Activated CD4-positive, alpha-beta T cell treated with anti-CD3 and anti-CD28 coated beads, Interleukin-2, amount 10 ng/mL, durations not matched to agents 7 days and 5 days (primary cell): ENCODE results near the gene KCMF1. TPM values are rescaled to one million over a fixed set of nuclear protein-coding genes. Genes with fewer than 3 reads are reported as not detected.

Source experiments
- CTCF ChIA-PET: fragments of 350-600 bp; sonication (Branson Sonifier 250); formaldehyde crosslinking; loops from one replicate; lab custom pipeline; 2021; ENCODE audit warnings: antibody characterized with exemption; lab: Charles Lee
- POLR2A ChIA-PET: fragments of 350-600 bp; sonication (Branson Sonifier 250); formaldehyde crosslinking; loops from one replicate; lab custom pipeline; 2021; ENCODE audit warnings: antibody characterized with exemption; lab: Charles Lee
- DNase-seq: peaks from one replicate; pipeline ENCODE4 v3.0.0-alpha.2; 2020
- H3K27ac Mint-ChIP-seq: one replicate; pipeline ENCODE4 v1.8.0; 2021; ENCODE audit warnings: mild to moderate bottlenecking, moderate library complexity, mixed read lengths
- H3K27me3 Mint-ChIP-seq: one replicate; pipeline ENCODE4 v1.8.0; 2021; ENCODE audit warnings: mixed read lengths
- H3K36me3 Mint-ChIP-seq: one replicate; pipeline ENCODE4 v1.8.0; 2021; ENCODE audit warnings: low read depth, mixed read lengths
- H3K4me1 Mint-ChIP-seq: one replicate; pipeline ENCODE4 v1.8.0; 2021; ENCODE audit warnings: mixed read lengths
- H3K4me3 Mint-ChIP-seq: one replicate; pipeline ENCODE4 v1.8.0; 2021; ENCODE audit warnings: mild to moderate bottlenecking, moderate library complexity, mixed read lengths
- H3K9me3 Mint-ChIP-seq: one replicate; pipeline ENCODE4 v1.8.0; 2021; ENCODE audit warnings: mixed read lengths
- total RNA-seq, 2 experiments: library from RNA; stranded (reverse); gene quantifications; one replicate each; pipeline ENCODE4 v1.2.3, GENCODE V29; 2021

The KCMF1 gene
- 10 to 100 TPM; 74.7 to 75.7 TPM for total RNA-seq

DNA sequence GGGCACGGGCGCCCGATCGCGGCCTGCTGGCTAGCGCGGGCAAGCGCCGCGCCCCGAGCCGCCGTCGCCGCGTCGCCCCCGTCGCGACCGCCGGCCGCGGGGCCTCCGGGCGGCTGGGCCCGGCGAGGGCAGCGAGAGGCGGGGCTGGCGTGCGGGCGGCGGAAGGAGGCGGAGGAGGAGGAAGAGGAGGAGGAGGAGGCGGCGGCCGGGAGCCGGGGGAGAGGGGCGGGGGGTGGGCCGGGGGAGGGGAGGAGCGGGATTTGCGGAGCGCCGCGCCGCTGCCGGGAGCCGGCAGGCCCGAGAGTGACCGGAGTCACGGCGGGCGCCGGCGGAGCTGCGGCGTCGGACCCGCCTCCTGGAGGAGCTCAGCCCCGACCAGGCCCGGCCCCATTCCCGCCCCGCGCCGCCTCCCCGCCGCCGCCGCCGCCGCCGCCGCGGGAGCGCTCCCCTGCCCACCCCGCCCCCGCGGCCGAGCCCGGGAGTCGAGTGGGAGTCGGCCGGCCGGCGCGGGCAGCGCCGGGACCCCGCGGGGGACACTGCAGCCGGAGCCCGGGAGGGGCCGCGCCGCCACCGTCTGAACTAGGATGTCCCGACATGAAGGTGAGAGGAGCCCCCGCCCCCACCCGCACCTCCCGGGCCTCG is at the start of gene KCMF1:
Gene KCMF1, plus strand, starts transcription at position 294 of the 642 bp plus-strand sequence. Its CDS starts 291 bp downstream, at position 585.
- Mint-ChIP-seq H3K4me1 (peaks cover 51% of the 10 kb centered on the region), H3K36me3 (peaks cover 37% of the 10 kb centered on the region), H3K27me3 (no peaks in the 10 kb centered on the region), H3K27ac (peak within 1 kb of the TSS; percentile 100), H3K4me3 (peak within 1 kb of the TSS; percentile 100), H3K9me3 (no peaks in the 10 kb centered on the region)
- DNase-seq, result peak; percentile 70
- CTCF ChIA-PET, result interaction anchor here (0.6 to 5.6 kb wide), 9 partner anchors 9 to 96 kb away, joined by 3 to 29 read pairs (median 4); no protein-coding TSS in a partner anchor
- POLR2A ChIA-PET, result interaction anchor here (0.6 to 2.1 kb wide), 3 partner anchors 9 to 31 kb away, joined by 3 to 6 read pairs (median 3); no protein-coding TSS in a partner anchor

DNA sequence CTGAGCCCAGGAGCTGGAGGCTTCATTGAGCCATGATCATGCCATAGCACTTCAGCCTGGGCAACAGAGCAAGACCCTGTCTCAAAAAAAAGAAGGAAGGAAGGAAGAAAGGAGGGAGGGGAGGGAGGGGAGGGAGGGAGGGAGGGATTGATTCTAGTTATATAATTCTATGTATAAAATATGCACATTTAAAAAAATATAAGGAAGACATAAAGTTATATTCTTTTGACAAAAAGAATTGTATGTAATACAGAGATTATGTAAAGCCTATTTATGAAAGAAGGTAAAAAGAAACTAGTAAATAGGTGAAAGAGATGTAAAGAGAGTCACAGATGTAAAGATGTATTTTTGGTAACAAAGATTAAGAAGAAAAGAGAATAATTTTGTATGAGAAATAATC is 48.0 kb upstream of the KCMF1 start:
- H3K27me3 Mint-ChIP-seq, result no peaks in the 10 kb centered on the region
- H3K27ac Mint-ChIP-seq, result no peak overlapping the region
- POLR2A ChIA-PET, result no interaction called here
- H3K4me1 Mint-ChIP-seq, result peaks cover 69% of the 10 kb centered on the region
- CTCF ChIA-PET, result interaction anchor here (1.6 to 6.5 kb wide), 2 partner anchors 15 to 18 kb away, joined by 3 to 179 read pairs; no protein-coding TSS in a partner anchor
- H3K36me3 Mint-ChIP-seq, result peaks cover 6% of the 10 kb centered on the region
- H3K9me3 Mint-ChIP-seq, result no peaks in the 10 kb centered on the region
- H3K4me3 Mint-ChIP-seq, result no peak overlapping the region
- DNase-seq, result no peak

DNA sequence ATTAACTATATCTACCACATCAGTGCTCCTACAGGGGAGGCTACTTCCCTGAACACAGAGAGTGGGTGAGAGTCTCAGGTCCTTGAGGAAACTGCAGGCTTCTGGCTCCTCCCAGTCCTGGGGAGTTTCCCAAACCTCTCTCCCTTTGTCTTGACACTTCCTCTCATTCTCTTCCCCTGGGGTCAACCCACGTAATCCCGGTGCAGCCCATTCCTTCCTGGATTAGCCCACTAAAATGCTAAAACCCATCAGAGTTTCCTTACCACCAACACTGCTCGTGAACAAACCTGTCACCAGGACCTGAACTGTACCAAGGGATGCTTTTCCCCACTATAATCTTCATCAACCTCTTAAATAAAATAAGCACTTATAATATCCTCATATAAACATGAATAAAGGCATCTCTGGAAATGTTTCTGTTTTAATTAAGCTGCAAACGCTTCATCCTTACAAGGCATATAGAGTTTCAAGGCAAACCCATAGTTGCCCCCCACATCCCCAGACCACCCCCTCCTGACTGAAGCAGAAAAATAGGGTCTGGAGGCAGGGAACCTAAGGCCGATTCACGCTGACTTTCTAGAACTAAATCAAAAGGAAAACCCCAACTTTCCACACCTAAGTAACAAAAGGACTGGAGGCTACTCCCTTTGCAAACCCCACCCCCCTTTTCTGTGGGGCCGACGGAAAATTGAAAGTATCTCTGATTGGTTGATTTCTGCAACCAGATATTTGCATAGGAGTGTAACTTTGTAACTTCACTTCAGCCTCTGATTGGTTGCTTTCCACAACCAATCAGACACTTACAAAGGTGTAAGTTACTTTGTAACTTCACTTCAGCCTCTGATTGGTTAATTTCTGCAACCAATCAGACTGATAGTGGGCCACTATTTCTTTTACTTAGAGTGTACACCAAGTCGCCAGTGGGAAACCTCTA is 46.5 kb upstream of the KCMF1 start:
- H3K4me3 Mint-ChIP-seq, result peak overlapping the region; percentile 66
- ChIA-PET POLR2A (interaction anchor here (0.7 to 3.2 kb wide), 4 partner anchors 18 to 1023 kb away, joined by 3 to 21 read pairs (median 5); partner anchors contain the start of gene TMSB10), CTCF (interaction anchor here (0.8 to 6.5 kb wide), 30 partner anchors 7 to 456 kb away, joined by 3 to 179 read pairs (median 7); partner anchors contain the start of genes TMSB10 and TRABD2A)
- DNase-seq, result peak; percentile 79
- H3K27me3 Mint-ChIP-seq, result no peaks in the 10 kb centered on the region
- H3K9me3 Mint-ChIP-seq, result no peaks in the 10 kb centered on the region
- peak overlapping the region; percentile 90 for H3K27ac Mint-ChIP-seq
- H3K36me3 Mint-ChIP-seq, result peaks cover 5% of the 10 kb centered on the region
- peaks cover 58% of the 10 kb centered on the region for H3K4me1 Mint-ChIP-seq

DNA sequence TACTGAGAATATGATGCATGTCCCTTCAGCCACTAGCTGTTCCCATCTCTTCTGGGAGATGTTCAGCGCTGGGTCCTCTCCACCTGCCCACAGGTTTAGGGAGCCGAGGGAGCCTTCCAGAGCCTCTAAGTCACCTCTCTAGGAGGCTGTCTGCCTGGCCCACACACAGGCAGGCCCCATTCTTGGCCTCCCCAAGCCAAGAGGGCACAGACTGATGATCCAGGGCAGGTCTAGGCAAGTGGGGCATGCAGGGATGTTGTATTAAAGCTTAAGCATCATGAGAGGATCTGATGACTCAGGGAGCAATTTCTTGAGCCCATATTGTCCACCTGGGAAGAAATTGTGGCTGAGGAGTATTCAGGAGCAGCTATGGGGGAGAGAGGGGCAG is 45.6 kb upstream of the KCMF1 start:
- peaks cover 54% of the 10 kb centered on the region for H3K4me1 Mint-ChIP-seq

DNA sequence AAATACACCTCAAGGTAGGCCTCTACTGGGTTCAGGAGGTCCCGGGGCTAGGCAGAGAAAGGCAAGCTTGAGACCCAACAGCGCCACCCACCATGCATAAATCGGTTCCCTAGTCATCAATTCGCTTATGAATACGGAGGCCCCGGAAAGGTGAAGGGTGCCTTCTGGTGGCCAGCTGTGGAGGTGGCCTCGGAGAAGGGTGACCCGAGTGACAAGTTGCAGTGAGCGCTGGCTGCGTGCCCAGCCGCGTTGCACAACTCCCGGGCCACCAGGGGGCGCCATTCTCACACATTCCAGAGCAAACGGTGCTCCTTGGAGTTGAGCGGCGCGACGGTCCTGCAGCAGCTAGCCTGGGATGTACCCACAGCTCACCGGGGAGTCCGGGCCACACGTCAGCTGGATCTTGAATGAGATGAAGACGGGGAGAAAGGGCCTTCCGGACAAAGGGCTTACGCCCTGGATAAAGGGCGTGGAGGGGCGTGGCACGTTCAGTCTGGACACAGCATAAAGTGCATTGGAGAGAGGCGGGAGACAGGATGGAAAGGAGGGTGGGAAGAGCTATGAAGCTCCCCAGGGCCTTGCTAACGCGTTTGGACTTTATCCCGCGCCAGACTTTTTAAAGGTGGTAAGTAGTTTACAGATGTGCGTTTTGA is 45.1 kb upstream of the KCMF1 start:
- peak overlapping the region; percentile 79 for H3K4me3 Mint-ChIP-seq
- peaks cover 6% of the 10 kb centered on the region for H3K36me3 Mint-ChIP-seq
- no peaks in the 10 kb centered on the region for H3K27me3 Mint-ChIP-seq
- peak; percentile 98 for DNase-seq
- ChIA-PET POLR2A (interaction anchor here (0.6 to 3.2 kb wide), 5 partner anchors 15 to 44 kb away, joined by 3 to 21 read pairs (median 6); partner anchors contain the start of gene TMSB10), CTCF (interaction anchor here (0.6 to 6.5 kb wide), 90 partner anchors 8 to 1256 kb away, joined by 3 to 179 read pairs (median 4); partner anchors contain the start of genes KCMF1, SUCLG1, TGOLN2 and TMSB10)
- peak overlapping the region; percentile 90 for H3K27ac Mint-ChIP-seq
- no peaks in the 10 kb centered on the region for H3K9me3 Mint-ChIP-seq
- peaks cover 53% of the 10 kb centered on the region for H3K4me1 Mint-ChIP-seq

More for the DNA sequence above, 45.6 kb upstream of the KCMF1 start:
- POLR2A ChIA-PET, result interaction anchor here (1.5 to 3.2 kb wide), 4 partner anchors 19 to 43 kb away, joined by 3 to 21 read pairs (median 6); partner anchors contain the start of gene TMSB10
- DNase-seq, result no peak
- Mint-ChIP-seq H3K9me3 (no peaks in the 10 kb centered on the region), H3K27me3 (no peaks in the 10 kb centered on the region), H3K36me3 (peaks cover 6% of the 10 kb centered on the region), H3K27ac (peak overlapping the region; percentile 90), H3K4me3 (peak overlapping the region; percentile 79)
- CTCF ChIA-PET, result interaction anchor here (0.6 to 6.5 kb wide), 76 partner anchors 8 to 537 kb away, joined by 3 to 179 read pairs (median 5); partner anchors contain the start of genes KCMF1, SUCLG1, TGOLN2 and TMSB10

DNA sequence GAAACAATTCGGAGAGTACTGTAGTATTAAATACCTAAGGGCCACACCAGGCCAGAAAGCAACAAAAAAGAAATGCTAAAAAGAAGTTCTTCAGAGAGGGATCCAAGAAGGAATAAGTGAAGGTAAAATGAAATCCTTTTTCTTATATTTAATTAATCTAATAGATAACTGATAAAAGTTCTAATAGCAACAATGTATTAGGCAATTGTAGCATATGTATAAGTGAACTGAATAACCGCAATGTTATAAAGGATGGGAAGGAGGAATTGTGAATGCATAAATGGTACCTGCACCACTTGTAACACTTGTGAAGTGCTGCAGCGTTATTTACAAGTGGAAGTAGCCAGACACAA is 43.7 kb upstream of the KCMF1 start:
- no peak for DNase-seq
- Mint-ChIP-seq H3K4me1 (peaks cover 67% of the 10 kb centered on the region), H3K4me3 (peak overlapping the region; percentile 79), H3K36me3 (peaks cover 14% of the 10 kb centered on the region), H3K27me3 (no peaks in the 10 kb centered on the region), H3K27ac (peak overlapping the region; percentile 90), H3K9me3 (peaks cover 3% of the 10 kb centered on the region)
- ChIA-PET CTCF (interaction anchor here (1.2 to 6.5 kb wide), 5 partner anchors 14 to 374 kb away, joined by 4 to 179 read pairs (median 20); partner anchors contain the start of gene TRABD2A), POLR2A (interaction anchor here (1.7 to 3.2 kb wide), 2 partner anchors 19 to 21 kb away, joined by 6 to 21 read pairs; partner anchors contain the start of gene TMSB10)

DNA sequence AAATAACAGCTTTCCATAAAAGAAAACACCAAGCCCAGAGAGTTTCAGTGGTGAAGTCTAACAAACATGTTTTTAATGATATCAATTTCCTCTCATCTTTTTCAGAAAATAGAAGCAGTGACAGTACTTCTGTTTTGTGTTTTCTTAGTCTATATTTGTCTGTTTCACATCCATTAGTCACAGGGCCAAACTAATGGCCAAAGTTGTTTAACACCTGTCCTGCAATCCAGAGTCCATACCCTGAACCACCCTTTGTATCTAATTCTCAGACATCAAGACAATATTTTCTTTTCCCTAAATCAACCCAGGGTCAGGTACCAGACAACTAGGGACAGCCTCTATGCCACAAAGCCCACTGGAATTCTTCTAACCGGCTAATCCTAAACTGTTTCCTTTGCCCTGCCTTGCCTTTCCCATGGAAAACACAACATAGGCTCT is 39.6 kb upstream of the KCMF1 start:
- Mint-ChIP-seq H3K36me3 (peaks cover 21% of the 10 kb centered on the region), H3K9me3 (peaks cover 3% of the 10 kb centered on the region), H3K27me3 (no peaks in the 10 kb centered on the region), H3K27ac (peak overlapping the region; percentile 57), H3K4me1 (peaks cover 49% of the 10 kb centered on the region), H3K4me3 (no peak overlapping the region)
- DNase-seq, result no peak
- POLR2A ChIA-PET, result no interaction called here
- CTCF ChIA-PET, result interaction anchor here (0.6 to 2.0 kb wide), 5 partner anchors 12 to 84 kb away, joined by 3 to 5 read pairs (median 4); partner anchors contain the start of gene TRABD2A

DNA sequence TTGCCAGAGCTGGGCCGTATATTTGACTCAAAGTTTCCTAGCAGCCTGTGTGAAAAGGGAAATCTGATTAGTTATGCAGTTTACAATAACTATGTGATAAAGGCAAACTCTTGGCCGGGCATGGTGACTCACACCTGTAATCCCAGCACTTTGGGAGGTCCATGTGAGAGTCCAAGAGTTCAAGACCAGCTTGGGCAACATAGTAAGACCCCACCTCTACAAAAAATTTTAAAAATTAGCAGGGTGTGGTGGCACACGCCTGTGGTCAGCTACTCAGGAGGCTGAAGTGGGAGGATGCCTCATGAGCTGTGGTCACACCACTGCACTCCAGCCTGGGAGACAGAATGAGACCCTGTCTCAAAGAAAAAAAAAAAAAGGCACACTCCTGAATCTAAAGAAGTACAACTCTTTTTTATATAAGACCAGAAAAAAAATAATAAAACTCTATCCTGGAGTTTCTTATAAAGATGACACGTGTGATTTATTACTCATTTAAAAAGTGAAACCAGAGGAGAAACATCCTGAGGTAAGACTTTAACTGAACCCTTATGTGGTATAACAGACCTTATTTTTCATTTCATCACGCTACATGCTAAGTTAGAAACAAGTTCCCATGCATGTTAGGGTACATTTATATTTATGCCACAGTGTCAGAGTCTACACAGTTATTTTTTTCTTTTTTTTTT is 32.6 kb upstream of the KCMF1 start:
- Mint-ChIP-seq H3K27me3 (no peaks in the 10 kb centered on the region), H3K9me3 (no peaks in the 10 kb centered on the region), H3K36me3 (peaks cover 32% of the 10 kb centered on the region), H3K4me3 (peak overlapping the region; percentile 32), H3K4me1 (peaks cover 65% of the 10 kb centered on the region), H3K27ac (peak overlapping the region; percentile 95)
- CTCF ChIA-PET, result interaction anchor here (0.8 to 15.1 kb wide), 4 partner anchors 8 to 32 kb away, joined by 3 to 179 read pairs (median 16); partner anchors contain the start of gene KCMF1
- DNase-seq, result peak; percentile 43
- POLR2A ChIA-PET, result interaction anchor here (1.0 to 1.7 kb wide), 2 partner anchors 30 to 31 kb away, joined by 5 to 8 read pairs; no protein-coding TSS in a partner anchor

DNA sequence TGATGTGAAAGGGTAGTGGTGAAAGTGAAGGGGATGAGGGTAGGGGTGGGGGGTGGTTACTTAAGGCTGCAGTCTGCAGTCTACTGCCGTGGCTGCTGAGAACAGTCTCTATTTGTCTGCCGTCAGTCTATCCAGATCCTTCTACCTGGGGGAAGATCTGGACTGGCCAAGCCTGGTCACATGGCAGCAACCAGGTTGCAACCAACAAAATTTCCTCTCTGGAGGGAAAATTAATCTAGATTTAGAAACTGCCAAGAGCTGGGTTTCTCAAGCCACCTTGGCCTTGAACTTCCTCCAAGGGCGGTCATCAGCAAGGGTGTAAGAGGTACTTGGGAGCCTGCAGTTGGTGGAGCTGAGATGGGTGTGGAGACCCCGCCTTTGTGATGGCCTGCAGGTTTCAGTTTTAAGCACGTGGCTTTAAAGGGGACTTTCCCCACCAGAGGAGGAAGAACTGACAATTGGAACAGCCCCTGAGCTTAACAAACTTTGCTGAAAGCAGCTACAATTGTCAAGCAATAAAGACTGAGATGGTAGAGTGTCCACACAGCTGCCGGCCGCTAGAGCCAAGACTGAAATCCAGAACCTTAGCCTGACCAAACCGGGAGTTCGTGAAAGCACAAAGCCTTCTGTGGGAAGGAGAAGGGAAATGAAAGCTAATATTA is 31.4 kb upstream of the KCMF1 start:
- Mint-ChIP-seq H3K4me3 (peak overlapping the region; percentile 59), H3K4me1 (peaks cover 66% of the 10 kb centered on the region)
- POLR2A ChIA-PET, result interaction anchor here (0.6 to 1.7 kb wide), 4 partner anchors 27 to 32 kb away, joined by 3 to 8 read pairs (median 4); partner anchors contain the start of gene KCMF1

DNA sequence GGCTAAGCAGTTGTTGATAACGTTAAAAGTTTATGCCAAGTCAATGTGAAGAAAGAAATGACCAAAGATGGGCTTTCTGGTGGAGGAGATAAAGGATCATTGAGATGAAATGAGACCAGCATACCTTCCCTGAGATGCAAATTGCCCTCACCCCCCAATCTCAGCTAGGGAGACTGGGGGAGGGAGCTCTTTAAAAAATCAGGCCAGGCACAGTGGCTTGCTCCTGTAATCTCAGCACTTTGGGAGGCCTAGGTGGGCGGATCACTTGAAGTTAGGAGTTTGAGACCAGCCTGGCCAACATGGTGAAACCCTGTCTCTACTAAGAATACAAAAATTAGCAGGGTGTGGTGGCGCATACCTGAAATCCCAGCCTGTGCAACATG is 30.9 kb upstream of the KCMF1 start:
- peaks cover 72% of the 10 kb centered on the region for H3K4me1 Mint-ChIP-seq
- H3K27ac Mint-ChIP-seq, result peak overlapping the region; percentile 95
- ChIA-PET CTCF (interaction anchor here (0.8 to 15.1 kb wide), 8 partner anchors 10 to 89 kb away, joined by 3 to 179 read pairs (median 4); partner anchors contain the start of gene KCMF1), POLR2A (interaction anchor here (1.0 to 1.7 kb wide), 3 partner anchors 29 to 32 kb away, joined by 3 to 8 read pairs (median 3); partner anchors contain the start of gene KCMF1)
- no peak for DNase-seq
- H3K36me3 Mint-ChIP-seq, result peaks cover 42% of the 10 kb centered on the region
- peak overlapping the region; percentile 59 for H3K4me3 Mint-ChIP-seq
- no peaks in the 10 kb centered on the region for H3K9me3 Mint-ChIP-seq
- H3K27me3 Mint-ChIP-seq, result no peaks in the 10 kb centered on the region

More for the DNA sequence above, 31.4 kb upstream of the KCMF1 start:
- H3K36me3 Mint-ChIP-seq, result peaks cover 37% of the 10 kb centered on the region
- no peaks in the 10 kb centered on the region for H3K27me3 Mint-ChIP-seq
- no peaks in the 10 kb centered on the region for H3K9me3 Mint-ChIP-seq
- H3K27ac Mint-ChIP-seq, result peak overlapping the region; percentile 95
- CTCF ChIA-PET, result interaction anchor here (0.6 to 15.1 kb wide), 9 partner anchors 10 to 92 kb away, joined by 3 to 179 read pairs (median 3); partner anchors contain the start of gene KCMF1
- peak; percentile 86 for DNase-seq
